Frontal cortex (tissue), 4 donors: ENCODE measurements around the gene MTMR12. TPM values are rescaled to one million over a fixed set of nuclear protein-coding genes. Genes with fewer than 3 reads are reported as not detected.
"Not testable (repeated sequence)": the region's sequence is repeated elsewhere in the genome, so short reads cannot be mapped to it uniquely, and the experiment has no call there.

Experiments used
- DNase-seq, 2 donors: peaks; one replicate each; pipeline ENCODE4 v3.0.0; 2012; ENCODE audit warnings: low spot score in 2 of 2
- FAIRE-seq: peaks from 2 replicates; lab custom pipeline; 2012; peaks lifted over from hg19 to GRCh38; lab: Jason Lieb, UNC
- total RNA-seq: library from RNA; depleted of rRNA; stranded (reverse); fragments of >200 nt; gene quantifications from one replicate; pipeline ENCODE4 v1.2.3, GENCODE V29; 2014
- donor health status: control.
- donor health status: control.
- donor health status: control.

The MTMR12 gene
- total RNA-seq, 1 donor from 2014 or later, result 16.7 TPM

DNA sequence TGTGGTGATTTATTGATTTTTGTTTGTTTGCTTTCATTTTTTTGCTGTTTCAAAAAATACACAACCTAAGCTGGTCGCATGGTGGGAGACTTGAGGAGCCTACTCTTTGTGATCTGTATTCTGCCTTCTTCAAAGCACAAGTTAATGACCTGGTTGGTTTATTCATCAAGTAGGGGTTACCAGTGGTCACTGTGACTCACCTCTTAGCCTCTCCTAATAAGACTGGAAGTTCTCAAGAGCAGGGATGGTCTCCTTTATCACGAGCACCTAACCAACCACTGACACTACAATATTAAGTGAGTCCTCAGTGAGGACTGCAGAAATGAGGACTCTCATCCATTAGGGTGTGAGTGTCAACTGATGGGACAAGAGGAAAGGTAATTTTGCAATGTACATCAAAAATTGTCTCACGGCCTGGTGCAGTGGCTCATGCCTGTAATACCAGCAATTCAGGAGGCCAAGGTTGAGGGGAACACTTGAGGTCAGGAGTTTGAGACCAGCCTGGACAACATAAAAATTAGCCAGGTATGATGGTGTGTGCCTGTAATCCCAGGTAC is 13.6 kb upstream of the MTMR12 start:
- DNase-seq (no peak), FAIRE-seq (no peak)

GRCh38 chr5:32325616-32326015 is 12.9 kb upstream of the MTMR12 start:
- FAIRE-seq (no peak), DNase-seq (no peak)

GRCh38 chr5:32325062-32325461 is 12.3 kb upstream of the MTMR12 start:
- FAIRE-seq, result no peak
- DNase-seq, result peak in 1 of 2 donors; percentile 37

DNA sequence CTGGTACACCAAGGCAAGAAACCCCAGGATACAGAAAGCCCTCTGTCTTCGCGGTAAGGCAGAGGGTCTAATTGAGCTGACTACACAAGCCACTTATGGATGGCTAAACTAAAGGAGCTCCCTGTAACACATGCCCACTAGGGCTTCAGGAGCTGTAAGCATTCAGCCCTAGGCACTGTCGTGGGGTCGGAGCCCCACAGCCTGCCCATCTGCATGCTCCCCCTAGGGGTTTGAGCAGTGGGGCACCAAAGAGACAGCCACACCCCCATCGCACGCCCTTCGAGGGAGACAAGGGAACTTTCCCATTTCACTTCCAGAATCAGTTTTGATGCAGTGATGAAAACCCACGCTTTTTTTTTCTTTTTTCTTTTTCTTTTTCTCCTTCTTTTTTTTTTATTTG is 11.0 kb upstream of the MTMR12 start:
- DNase-seq, result no peak
- FAIRE-seq, result no peak

DNA sequence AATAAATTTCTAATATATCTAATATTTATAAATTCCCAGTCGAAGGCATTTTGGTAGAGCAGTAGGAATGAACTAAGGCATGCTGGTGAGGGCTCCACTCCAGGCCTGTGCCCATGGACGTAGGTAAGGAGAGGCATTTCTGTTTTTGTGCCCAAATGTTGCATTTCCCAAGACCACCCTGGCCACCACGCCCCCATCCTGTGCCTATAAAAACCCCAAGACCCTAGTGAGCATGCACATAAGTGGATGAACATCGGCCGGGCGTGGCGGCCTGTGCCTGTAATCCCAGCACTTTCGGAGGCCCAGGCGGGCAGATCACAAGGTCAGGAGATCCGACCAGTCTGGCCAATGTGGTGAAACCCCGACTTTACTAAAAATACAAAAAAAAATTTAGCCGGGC is 10.1 kb upstream of the MTMR12 start:
- DNase-seq, result no peak
- no peak for FAIRE-seq

GRCh38 chr5:32321787-32322186 is 9.0 kb upstream of the MTMR12 start:
- FAIRE-seq, DNase-seq: not testable (repeated sequence)

- FAIRE-seq (no peak), DNase-seq (no peak)
Measured at GRCh38 chr5:32320576-32320975, 7.8 kb upstream of the MTMR12 start.

GRCh38 chr5:32319926-32320543 is 7.3 kb upstream of the MTMR12 start:
- DNase-seq (no peak), FAIRE-seq (no peak)

GRCh38 chr5:32319392-32319791 is 6.7 kb upstream of the MTMR12 start:
- DNase-seq (no peak), FAIRE-seq (no peak)

DNA sequence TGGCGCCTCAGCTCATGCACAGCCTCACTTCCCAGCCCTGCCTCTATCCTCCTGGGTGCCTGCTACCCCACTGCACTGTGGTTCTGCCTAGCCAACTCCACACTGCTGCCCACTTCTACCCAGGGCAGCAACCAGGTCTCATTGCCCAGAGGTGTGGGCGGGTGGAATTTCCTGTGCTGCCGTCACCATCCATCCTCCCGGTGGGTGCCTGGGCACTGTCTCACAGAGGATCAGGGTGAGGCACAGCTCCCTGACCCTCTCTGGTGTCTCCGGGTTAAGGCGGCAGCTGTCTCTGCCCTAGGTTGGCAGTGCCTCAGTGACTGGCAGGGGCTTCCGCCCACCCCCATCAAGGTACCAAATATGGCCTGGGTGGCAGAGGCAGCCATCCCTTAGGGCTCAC is 4.3 kb upstream of the MTMR12 start:
- DNase-seq (no peak), FAIRE-seq (no peak)

DNA sequence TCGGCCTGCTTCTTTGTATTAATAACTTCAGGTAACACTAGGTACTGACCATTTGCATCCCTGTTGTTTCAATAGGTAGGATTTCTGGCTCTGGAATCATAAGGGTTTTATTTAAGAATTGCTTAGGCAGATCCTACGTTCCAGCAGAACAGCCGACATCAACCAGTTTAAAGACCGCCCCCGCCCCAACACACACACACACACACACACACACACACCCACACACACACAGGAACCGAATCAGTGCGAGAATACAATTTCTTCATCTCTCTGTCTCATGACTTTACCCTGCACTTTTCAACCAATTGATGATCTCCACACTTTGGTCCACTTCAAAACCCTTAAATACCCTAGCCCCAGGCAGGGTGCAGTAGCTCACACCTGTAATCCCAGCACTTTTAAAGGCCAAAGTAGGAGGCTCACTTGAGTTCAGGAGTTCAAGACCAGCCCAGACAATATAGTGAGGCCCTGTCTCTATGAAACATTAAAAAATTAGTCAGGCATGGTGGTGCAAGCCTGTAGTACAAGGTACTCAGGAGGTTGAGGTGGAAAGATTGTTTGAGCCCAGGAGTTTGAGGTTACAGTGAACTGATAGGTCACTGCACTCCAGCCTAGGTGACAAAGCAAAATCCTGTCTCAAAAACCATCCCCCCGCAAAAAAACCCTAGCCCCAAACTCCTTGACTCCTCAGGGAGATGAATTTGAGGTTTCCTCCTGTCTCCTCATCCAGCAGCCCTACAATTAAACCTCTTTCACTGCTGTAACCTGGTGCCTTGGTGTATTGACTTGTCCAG is 2.7 kb upstream of the MTMR12 start:
- no peak for FAIRE-seq

DNA sequence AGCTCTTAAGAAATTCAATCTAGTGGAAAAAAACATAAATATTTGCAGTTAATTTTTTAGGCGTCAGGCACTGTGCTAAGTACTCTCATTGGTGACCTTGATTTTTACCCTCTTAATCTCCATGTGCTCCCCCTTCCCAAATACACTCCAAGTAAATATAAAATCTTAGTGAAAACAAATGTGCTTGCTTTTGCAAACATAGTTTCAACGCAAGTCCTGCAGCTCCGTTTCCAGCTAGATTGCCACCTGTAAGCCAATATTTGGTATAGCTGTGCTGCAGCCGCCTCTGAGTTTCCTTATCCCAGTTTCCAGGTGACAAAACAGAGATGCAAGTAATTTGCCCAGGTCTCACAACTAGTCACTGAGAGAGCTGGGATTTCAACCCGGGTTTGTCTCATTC is 1.9 kb upstream of the MTMR12 start:
- DNase-seq (no peak), FAIRE-seq (no peak)

More for the DNA sequence above, 2.7 kb upstream of the MTMR12 start:
- no peak for DNase-seq

- FAIRE-seq, DNase-seq: not testable (repeated sequence)
Measured at GRCh38 chr5:32314152-32314488, 1.4 kb upstream of the MTMR12 start.

- FAIRE-seq (no peak), DNase-seq (peak; percentile 28 to 32)
Measured at GRCh38 chr5:32312197-32312594, 543 bp downstream of the MTMR12 start.

GRCh38 chr5:32311404-32312196 is 1.1 kb downstream of the MTMR12 start:
- DNase-seq (no peak), FAIRE-seq (no peak)

GRCh38 chr5:32309761-32310160 is 3.0 kb downstream of the MTMR12 start:
- no peak for FAIRE-seq
- no peak for DNase-seq

DNA sequence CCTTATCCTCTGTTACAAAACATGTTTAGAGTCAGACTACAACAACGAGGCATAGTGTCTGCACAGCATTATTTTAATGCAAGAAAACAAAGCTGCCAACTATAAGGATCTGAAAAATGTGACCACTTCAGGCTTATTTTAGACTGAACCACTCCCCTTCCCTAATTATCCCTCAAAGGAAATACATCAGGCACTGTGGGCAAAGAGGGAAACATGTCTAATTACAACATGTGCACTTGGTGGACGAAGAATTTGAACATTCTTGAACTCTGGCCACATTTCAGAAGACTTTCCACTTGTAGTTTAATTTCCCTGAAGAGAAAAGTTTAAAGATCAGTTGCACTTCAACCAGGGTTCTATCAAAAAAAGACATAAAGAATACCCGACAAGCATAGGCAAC is 3.8 kb downstream of the MTMR12 start:
- no peak for FAIRE-seq

DNA sequence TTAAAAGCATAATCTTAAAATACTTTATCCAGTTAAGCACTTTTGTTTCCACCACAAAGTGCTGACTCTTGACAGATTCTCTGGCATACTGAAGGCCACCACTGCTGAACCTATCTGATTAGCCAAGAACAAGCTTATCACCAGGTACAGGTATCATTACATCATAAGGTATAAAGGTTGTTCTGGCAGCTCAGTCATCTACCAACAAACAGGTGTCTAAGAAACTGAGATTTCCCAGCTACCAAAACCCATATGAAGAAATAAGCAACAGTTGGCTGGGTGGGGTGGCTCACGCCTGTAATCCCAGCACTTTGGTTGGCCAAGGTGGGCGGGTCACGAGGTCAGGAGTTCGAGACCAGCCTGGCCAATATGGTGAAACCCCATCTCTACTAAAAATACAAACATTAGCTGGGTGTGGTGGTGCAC is 5.0 kb downstream of the MTMR12 start:
- FAIRE-seq, result no peak
- no peak for DNase-seq

More for the DNA sequence above, 3.8 kb downstream of the MTMR12 start:
- DNase-seq, result no peak

GRCh38 chr5:32304622-32305021 is 8.1 kb downstream of the MTMR12 start:
- DNase-seq, result no peak
- no peak for FAIRE-seq

GRCh38 chr5:32303755-32304120 is 9.0 kb downstream of the MTMR12 start:
- FAIRE-seq (no peak), DNase-seq (no peak)
